DOHH2 (cell line): ENCODE results near the gene VIM.
A peak's percentile ranks its signal among the peaks of the same experiment; 100 is the strongest.

ENCODE experiments used
- H3F3A ChIP-seq: fragments of 200-600 bp; sonication (generic), shearing (Covaris generic); 2 replicates; pipeline ENCODE4 v1.6.0; 2016; ENCODE audit warnings: antibody characterized with exemption, mild to moderate bottlenecking; ENCODE audit not compliant: control insufficient read depth, insufficient read depth
- H3K27ac ChIP-seq: fragments of 200-600 bp; sonication (generic); 2 replicates; pipeline ENCODE4 v1.5.1; 2014; ENCODE audit warnings: low read depth, mild to moderate bottlenecking, low read length, moderate library complexity
- H3K27me3 ChIP-seq: fragments of 200-600 bp; sonication (generic); 2 replicates; pipeline ENCODE4 v1.6.1; 2014; ENCODE audit warnings: mild to moderate bottlenecking, low read length, mixed read lengths; ENCODE audit not compliant: control insufficient read depth
- H3K36me3 ChIP-seq: fragments of 200-600 bp; sonication (generic); 2 replicates; pipeline ENCODE4 v1.6.1; 2014; ENCODE audit warnings: mild to moderate bottlenecking, low read length, moderate library complexity, mixed read lengths; ENCODE audit not compliant: control insufficient read depth
- H3K4me1 ChIP-seq: fragments of 200-600 bp; sonication (generic); 2 replicates; pipeline ENCODE4 v1.6.1; 2014; ENCODE audit warnings: mild to moderate bottlenecking, low read length, mixed read lengths; ENCODE audit not compliant: control insufficient read depth
- H3K4me2 ChIP-seq: fragments of 200-600 bp; sonication (generic); 2 replicates; pipeline ENCODE4 v1.6.0; 2014; ENCODE audit warnings: mild to moderate bottlenecking, low read length, moderate library complexity
- H3K4me3 ChIP-seq: fragments of 200-600 bp; sonication (generic); 2 replicates; pipeline ENCODE4 v1.5.1; 2014; ENCODE audit warnings: mild to moderate bottlenecking, low read length, mixed read lengths
- H3K79me2 ChIP-seq: fragments of 200-600 bp; sonication (generic); 2 replicates; pipeline ENCODE4 v1.6.1; 2014; ENCODE audit warnings: mild to moderate bottlenecking, low read length, mixed read lengths; ENCODE audit not compliant: control insufficient read depth
- H3K9me2 ChIP-seq: fragments of 200-600 bp; sonication (generic); replicated peaks from 2 replicates; pipeline ENCODE4 v1.6.1; 2014; ENCODE audit warnings: mild to moderate bottlenecking, low read length, mixed read lengths; ENCODE audit not compliant: control insufficient read depth
- H3K9me3 ChIP-seq: fragments of 200-600 bp; sonication (generic); 2 replicates; pipeline ENCODE4 v1.6.1; 2014; ENCODE audit warnings: antibody characterized with exemption, low read length, mixed read lengths; ENCODE audit not compliant: control insufficient read depth, insufficient read depth
- H4K20me1 ChIP-seq: fragments of 200-600 bp; sonication (generic); 2 replicates; pipeline ENCODE4 v1.6.0; 2014; ENCODE audit warnings: low read depth, mild to moderate bottlenecking, antibody characterized with exemption, low read length, moderate library complexity; ENCODE audit not compliant: control insufficient read depth, insufficient read depth
- CTCF ChIP-seq: fragments of 200-600 bp; sonication (generic); IDR thresholded peaks from one replicate; pipeline ENCODE4 v1.5.1; 2014; ENCODE audit warnings: antibody characterized with exemption, mild to moderate bottlenecking, low read depth, low read length; ENCODE audit not compliant: poor library complexity, severe bottlenecking
- EZH2phosphoT487 ChIP-seq: fragments of 200-600 bp; sonication (generic); IDR thresholded peaks from 2 replicates; pipeline ENCODE4 v1.6.1; 2017; ENCODE audit warnings: borderline replicate concordance, mild to moderate bottlenecking, antibody characterized with exemption, low read length, moderate library complexity, mixed read lengths

Gene VIM

DNA sequence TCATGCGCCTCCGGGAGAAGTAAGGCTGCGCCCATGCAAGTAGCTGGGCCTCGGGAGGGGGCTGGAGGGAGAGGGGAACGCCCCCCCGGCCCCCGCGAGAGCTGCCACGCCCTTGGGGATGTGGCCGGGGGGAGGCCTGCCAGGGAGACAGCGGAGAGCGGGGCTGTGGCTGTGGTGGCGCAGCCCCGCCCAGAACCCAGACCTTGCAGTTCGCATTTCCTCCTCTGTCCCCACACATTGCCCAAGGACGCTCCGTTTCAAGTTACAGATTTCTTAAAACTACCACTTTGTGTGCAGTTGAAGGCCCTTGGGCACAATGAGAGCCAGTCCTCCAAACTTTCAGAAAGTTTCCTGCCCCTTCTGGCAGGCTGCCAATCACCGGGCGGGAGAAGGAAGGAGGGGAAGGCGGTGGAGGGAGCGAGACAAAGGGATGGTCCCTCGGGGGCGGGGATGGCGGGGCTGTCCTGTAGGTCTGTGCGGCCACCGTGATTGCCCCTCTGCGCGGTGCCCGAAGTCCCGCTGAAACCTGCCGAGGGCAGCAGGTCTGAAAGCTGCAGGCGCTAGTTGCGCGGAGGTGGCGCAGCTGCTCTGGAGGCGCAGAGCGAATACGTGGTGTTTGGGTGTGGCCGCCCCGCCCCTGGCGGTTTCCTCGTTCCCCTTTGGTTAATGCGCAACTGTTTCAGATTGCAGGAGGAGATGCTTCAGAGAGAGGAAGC, 2.1 kb downstream of the VIM start:
- peak overlapping the region; percentile 64 for H3K27ac ChIP-seq

GRCh38 chr10:17231788-17232187, 3.7 kb downstream of the VIM start:
- H3K27me3 ChIP-seq, result peaks cover 34% of the 10 kb centered on the region

More for the DNA sequence above, 2.1 kb downstream of the VIM start:
- H3F3A ChIP-seq, result peaks cover 7% of the 10 kb centered on the region
- H4K20me1 ChIP-seq, result no peaks in the 10 kb centered on the region
- peak overlapping the region; percentile 90 for H3K4me2 ChIP-seq
- H3K27me3 ChIP-seq, result peaks cover 44% of the 10 kb centered on the region
- H3K9me2 ChIP-seq, result no peaks in the 10 kb centered on the region
- peaks cover 5% of the 10 kb centered on the region; the same call in 1 of the 2 replicates for H3K36me3 ChIP-seq
- no peaks in the 10 kb centered on the region for H3K9me3 ChIP-seq
- peaks cover 33% of the 10 kb centered on the region for H3K4me1 ChIP-seq
- peak overlapping the region; percentile 84 for H3K4me3 ChIP-seq
- peaks cover 2% of the 10 kb centered on the region; the same call in 1 of the 2 replicates for H3K79me2 ChIP-seq
- TF ChIP-seq CTCF, result no peak

DNA sequence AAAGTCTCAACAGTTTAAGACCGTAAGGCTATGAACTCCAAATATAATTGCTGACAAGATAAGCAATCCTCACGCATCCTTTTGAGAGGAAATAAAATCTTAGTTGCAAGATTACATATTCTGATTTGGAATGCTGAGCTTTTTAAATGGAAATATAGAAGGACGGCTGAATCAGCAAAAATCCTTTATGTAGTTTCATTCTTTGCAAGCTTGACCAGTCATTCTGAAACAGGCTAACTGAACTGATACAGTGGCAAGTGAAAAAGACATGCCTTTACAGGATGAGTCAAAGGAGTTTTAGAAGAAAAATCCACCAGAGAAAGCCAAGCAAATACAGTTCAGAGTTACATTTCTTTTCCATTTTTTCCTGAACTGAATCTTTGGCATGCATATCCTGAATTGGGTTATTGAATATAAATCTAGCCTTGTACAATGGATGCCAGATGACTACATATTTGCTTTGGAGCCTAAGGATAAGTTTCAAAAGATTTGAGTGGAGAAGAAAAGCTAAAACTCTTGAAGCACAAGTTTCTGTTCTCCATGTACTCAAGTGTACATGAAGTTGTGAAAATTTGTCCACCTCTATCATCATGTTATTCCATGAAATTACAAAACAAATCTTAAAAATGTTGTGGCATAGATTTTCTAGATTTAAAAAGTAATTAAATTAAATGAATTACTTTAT, 4.4 kb downstream of the VIM start:
- Histone ChIP-seq H3K27ac (no peak overlapping the region), H3K4me3 (no peak overlapping the region), H3K9me2 (no peaks in the 10 kb centered on the region), H3K27me3 (peaks cover 29% of the 10 kb centered on the region), H3K4me1 (peaks cover 31% of the 10 kb centered on the region), H4K20me1 (no peaks in the 10 kb centered on the region), H3K4me2 (no peak overlapping the region), H3K9me3 (no peaks in the 10 kb centered on the region), H3K79me2 (peaks cover 2% of the 10 kb centered on the region; the same call in 1 of the 2 replicates), H3F3A (peaks cover 5% of the 10 kb centered on the region), H3K36me3 (peaks cover 5% of the 10 kb centered on the region; the same call in 1 of the 2 replicates)
- TF ChIP-seq CTCF (no peak), EZH2phosphoT487 (no peak)

More at GRCh38 chr10:17231788-17232187, 3.7 kb downstream of the VIM start:
- Histone ChIP-seq H3K9me3 (no peaks in the 10 kb centered on the region), H3K36me3 (peaks cover 5% of the 10 kb centered on the region; the same call in 1 of the 2 replicates), H3K79me2 (peaks cover 2% of the 10 kb centered on the region; the same call in 1 of the 2 replicates), H4K20me1 (no peaks in the 10 kb centered on the region), H3K4me1 (peaks cover 33% of the 10 kb centered on the region), H3K4me3 (no peak overlapping the region), H3K9me2 (no peaks in the 10 kb centered on the region), H3F3A (peaks cover 7% of the 10 kb centered on the region), H3K4me2 (no peak overlapping the region), H3K27ac (no peak overlapping the region)
- TF ChIP-seq EZH2phosphoT487 (no peak), CTCF (no peak)
